OCI-M1 (cell line): ENCODE results near the gene MAP4K5.
A peak's percentile ranks its signal among the peaks of the same experiment; 100 is the strongest.
"Not testable (repeated sequence)": the region's sequence is repeated elsewhere in the genome, so short reads cannot be mapped to it uniquely, and the experiment has no call there.

Source experiments
- DNase-seq: peaks from one replicate; lab custom pipeline; 2025; lab: John Stamatoyannopoulos, UW

Gene MAP4K5

DNA sequence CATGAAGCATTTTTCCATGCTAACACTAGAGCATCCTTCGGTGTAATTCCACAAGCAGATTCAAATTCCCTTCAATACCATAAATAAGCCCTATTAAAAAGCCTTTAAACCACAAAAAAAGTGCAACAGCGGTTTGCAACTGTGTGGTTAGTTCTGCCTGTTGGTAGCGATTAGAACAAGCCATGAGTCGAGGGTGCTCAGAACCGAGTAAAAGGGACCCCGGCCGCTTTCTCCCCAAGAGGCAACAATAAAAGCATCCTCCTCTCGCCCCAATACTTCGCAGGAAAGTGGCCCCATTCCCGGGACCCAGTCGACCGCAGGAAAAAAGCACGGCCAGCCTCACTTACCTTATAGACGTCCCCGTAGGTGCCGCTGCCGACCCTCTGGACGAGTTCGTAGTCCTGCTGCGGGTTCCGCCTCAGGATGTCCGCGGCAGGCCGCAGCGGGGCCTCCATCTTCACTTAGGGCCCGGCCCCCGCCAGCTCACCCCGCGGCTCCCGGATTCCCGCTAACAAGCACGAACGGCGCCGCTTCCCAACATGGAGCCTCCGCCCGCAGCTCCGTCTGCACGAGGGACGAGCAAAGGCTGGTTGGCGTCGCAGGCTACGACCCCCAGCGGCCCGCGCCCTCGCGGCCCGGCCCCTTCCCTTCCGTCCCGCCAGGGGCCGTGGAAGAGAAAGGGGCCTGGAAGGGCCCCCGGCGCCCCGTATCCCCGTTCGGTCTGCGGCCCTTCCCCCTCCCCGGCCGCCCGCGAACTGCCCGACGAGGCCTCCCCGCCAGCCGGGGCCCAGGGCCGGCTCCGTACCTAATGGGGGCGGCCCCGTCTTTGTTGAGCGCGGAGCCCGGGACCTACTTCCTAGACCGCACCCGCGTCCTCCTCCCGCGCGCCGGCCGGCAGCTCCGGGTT, 521 bp downstream of the MAP4K5 start:
- peak; percentile 55 for DNase-seq

DNA sequence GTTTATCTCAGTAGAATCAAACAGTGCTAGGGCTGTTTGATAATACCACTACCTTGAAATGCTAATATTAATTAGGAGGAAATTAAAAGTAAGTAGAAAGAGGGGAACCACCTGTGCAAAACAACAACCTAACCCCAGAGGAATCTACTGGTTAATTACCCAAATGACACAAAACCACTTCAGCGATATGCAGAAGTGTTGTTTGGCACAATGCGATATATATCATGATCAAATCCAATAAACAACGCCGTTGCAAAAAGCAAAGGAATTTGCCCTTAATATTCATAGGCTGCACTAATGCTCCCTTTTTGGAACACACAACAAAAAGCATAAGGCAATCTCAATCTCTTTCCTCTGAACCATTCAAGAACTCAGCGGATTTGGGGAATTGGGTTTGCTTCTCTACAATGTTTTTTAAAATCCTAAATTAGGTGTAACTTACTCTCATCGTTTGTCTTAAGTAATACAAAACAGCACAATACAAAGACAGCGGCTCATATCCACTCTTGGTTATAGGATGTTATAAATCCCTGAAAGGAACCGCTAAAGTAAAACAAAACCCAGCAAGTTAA, 1.5 kb downstream of the MAP4K5 start:
- no peak for DNase-seq

DNA sequence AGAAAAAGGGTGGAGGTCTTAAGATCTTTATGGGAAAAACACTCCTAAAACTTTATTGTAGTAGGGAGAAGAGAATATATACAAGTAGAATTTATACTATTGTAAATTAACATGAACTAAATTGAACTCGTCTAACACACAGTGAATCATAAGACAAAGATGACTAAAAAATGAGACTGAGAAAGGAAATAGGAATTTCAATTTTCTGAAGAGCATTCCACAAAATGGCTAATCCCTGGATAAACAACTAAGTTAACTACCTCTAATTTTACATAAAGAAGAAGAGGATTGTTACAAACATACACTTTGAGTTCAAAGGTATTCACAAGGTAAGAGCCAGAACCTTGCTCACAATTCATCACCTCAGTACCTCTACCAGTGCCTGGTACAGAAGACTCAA, 2.0 kb downstream of the MAP4K5 start:
- DNase-seq = no peak

DNA sequence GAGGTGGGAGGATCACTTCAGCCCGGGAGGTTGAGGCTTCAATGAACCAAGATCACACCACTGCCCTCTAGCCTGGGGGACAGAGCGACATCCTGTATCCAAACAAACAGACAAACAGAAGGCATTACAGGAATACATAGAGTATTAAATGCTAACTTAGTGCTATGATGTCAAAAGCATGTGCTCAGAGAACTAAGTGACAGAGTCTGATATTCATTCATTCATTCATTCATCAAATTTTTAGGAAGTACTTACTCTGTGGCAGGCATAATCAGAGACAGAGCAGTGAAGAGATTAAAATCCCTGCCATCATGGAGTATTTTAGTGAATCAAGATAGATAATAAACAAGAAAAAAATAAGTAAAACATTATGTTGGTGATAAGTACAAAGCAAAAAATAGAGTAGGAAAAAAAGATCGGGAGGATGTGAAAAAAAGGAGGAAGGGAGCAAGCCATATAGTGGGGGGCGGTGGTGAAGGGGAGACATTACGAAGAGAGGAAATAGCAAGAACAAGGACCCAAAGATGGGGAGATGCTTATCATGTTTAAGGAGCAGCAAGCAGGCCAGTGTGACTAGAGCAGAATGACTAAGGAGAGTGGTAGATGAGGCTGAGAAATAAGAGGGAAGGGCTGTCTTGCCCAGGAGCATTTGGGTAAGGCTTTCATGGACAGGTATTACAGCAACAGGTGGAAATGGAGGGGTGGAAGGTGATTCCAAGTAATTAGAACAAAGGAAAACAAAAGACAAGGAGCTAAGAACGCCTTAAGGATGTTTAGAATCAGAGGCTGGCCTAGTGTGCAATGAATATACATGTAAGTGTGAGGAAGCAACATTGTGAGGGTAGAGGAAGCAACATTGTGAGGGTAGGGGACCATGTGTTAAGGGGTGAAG, 2.8 kb downstream of the MAP4K5 start:
- peak; percentile 4 for DNase-seq

DNA sequence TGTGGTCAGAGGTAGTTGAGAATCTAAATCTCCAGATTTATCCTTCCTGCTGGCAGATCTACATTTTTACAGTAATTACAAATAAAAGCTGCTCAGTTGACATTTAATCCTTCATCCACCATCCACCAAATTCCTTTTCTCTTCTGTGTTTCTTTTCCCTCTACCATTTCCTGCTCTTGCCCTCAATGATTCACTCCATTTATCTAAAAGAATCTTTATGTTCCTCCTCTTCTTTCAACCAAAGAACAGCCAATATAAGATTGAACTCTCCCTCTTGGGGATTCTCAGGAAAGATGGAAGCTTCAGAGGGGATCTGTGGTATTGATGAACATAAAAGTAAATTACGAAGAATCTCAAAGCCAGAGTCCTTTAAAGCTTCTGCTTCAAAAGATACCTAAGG, 4.4 kb downstream of the MAP4K5 start:
- DNase-seq = no peak

DNA sequence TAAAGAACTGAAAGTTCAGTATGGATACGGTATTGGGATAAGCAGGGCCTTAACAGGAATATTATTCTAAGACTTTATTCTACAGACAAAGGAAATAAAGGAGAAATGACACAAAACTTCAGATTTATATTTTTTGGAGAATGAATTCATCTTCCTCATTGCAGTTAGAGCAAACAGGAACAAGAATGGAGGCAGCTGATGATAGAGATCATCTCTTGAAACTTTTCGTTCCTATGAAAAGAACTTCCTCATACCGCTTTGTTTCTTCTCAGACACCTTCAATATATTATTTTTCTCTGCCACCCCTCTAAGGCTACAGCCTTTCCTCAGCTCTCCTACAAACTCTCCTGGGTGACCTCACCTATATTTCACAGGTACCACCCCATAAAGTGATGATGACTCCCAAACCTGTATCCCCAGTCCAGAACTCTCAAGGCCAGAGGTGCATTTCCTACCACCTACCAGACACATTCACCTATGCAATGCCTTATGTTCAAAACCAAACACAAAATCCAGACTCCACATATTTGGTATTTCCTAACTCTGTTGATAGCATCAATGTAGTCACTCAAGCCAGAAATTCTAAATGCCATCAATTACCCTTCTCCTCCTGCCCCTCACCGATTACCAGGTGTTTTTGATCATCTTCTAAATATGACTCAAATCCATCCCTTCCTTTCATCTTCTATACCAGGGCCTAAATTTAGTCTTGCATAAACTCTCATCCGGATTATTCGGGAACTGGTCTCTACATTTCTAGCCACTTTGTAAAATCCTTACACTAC, 7.4 kb downstream of the MAP4K5 start:
- peak; percentile 36 for DNase-seq

DNA sequence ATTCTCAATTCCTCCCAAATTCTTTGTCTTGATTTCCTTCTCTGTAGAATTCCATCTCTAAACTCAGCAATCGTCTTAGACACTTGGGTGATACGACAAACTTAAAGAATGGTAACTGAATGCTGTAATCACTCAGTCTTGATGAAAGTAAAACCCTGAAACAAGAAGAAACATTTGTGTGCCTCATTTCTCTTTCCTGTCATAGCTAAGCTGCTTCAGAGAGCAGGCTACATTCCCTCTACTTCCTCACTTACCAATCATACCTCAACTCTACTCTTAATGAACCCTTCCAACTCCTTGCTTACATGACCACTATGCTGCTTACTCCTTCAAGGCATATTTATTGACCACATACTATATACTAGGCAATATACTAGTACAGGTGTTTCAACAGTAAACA, 8.3 kb downstream of the MAP4K5 start:
- no peak for DNase-seq

DNA sequence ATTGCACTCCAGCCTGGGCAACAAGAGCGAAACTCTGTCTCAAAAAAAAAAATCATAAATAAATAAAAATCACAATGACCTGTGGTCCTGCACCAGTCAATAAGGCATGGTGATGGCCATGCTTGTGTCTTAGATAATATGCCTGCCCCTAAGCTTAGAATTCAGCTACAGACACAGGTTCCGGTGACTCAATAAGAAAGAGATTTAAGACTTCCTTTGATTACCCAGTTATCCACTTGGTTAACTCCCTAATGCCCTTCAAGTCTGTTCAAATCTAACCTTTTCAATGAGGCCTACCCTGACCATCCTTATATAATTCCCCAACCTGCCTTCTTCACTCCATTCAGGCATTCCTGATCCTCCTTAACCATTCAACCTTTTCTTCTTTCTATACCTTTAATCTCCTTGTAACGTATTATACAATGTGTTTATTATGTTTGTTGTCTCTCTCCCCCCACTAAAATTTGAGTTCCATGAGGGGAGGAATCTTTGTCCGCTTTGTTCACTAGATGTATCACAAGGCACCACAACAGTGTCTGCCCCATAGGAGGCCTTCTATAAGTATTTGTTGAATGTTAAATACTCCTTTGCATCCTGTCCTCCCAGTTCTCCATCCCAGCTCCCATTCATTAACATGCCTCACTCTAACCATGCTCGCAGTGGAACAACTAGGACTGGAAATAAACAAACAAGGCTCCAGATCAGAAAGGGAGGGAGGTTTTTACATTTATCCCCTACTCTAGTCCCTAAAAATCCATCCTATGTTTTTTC, 8.9 kb downstream of the MAP4K5 start:
- DNase-seq = no peak

DNA sequence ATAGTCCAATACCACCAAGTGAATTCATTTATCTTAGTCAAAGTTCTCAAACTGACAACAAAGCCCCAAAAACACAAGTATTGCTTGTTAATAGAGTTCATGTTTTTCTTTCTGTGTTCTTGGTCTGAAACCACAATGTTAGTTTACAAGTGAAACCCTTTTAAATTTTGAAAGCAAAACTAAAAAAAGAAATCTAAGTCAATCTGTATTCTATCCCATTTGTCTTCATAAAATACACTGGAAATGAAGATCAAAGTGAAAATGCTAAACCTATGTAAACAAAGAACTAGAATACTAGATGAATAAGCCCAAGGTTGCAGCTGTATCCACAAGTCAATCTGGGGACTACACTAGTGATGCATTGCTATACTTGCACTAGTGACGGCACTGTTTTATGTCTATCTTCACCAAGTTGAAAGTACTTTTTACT, 10.4 kb downstream of the MAP4K5 start:
- no peak for DNase-seq

DNA sequence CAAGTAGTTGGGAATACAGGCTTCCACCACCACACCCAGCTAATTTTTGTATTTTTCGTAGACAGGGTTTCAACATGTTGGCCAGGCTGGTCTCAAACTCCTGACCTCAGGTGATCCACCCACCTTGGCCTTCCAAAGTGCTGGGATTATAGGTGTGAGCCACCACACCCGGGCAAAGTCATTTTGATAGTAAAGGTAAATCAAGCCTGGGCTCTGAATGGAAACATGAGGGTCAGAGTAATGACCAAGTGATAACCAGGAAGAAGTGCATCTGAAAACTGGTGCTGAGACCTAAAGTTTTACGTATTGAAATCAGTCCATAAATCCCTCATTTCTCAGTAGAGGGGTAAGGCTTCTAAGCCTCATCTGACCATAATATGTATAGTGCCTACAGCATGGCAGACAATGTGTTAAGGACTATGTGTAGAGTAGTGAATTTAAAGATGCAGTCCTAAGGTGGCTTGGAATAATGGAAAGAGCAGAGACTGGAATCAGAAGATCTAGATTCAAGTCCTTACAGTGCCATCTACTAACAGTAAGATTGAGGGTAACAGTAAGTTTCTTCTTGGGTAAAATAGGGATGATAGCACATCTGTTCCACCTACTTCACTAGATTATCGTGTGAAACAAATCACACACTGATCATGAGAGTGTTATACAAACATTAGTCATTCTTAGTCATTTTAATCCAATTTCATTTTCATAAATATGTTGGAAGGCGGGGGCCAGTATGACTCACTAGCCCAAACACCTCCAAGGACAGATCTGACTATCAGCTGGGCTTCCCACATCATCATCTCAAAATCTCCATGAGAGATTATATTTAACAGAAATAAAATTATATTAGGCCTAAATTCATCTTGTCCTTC, 11.2 kb downstream of the MAP4K5 start:
- no peak for DNase-seq

DNA sequence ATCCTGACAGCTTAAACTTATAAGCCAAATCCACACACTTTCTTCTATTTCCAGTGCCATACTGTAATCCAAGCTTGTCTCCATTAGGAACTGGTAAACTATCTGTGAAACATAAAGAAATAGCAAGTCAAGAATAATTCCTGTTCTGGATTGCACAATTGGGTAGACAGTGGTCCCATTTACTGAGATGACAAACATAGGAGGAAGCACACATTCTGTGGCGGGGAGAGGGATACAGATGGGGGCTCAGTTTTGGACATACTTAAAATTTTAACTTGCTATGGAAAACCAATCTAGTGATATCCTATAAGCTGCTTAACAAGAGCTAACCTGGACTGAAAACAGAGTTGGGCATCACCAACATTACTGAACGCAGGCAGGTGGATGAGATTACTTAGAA, 16.3 kb downstream of the MAP4K5 start:
- DNase-seq = no peak

DNA sequence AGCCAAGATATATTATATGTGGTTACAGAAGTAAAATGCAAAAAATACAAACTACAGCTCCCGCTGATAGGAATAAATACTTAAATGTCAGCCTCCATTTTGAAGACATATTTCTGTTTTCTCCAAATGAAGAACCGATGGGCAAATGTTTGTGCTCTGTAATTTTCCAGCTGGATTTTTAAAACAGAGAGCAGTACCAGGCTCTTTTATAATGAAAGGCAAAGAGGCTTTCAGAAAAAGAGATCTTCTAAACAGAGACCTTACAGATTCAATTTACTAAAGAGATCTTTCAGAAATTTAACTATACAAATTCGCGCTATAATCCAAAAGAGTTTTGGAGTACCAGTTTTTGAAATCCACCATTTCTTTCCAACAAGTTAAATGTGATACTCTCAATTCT, 19.9 kb downstream of the MAP4K5 start:
- DNase-seq = no peak

DNA sequence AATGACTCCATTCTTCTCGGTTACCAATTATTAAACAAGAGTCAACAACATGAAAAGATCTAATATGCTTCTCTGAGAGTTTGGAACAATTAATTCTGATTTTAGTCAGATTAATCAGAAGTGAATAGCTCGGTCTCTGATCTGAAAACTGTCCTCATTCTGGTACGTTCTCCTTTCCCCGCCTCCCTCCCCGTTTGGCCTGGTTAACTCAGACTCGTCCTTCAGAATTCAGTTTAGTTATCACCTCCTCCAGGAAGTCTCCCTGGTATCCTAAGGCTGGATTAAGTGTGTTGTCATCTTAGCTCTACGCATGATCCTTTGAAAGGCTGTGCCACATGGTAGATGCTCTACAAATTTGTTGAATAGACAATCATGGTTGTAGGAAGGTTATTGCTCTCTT, 22.2 kb downstream of the MAP4K5 start:
- no peak for DNase-seq

DNA sequence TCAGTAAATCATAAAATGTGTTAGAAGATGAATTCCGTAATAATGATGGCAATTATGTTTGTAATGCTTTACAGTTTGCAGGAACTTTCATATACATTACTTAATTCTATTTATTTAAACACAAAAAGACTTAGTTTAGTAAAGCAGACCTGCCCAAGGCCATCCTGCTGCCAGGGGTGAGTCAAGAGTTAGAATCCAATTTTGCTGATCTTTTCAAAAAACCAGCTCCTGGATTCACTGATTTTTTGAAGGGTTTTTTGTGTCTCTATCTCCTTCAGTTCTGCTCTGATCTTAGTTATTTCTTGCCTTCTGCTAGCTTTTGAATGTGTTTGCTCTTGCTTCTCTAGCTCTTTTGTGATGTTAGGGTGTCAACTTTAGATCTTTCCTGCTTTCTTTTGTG, 25.3 kb downstream of the MAP4K5 start:
- not testable (repeated sequence) for DNase-seq

DNA sequence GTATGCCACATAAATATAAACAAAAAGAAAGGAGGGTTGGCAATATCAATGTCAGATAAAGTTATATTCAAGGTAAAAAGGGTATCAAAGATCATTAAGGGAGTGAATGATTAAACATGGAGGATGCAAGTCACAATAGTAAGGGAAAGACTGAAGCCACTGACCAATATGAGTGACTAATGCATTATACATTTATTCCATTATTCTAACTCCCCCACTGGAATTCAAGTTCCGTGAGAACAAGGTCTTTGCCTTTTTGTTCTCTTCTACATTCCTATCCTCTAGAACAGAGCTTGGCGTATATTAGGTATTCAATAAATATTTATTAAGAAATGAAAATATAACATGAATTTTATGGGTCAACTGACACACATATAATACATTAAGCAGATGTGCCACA, 30.7 kb downstream of the MAP4K5 start:
- DNase-seq = no peak

DNA sequence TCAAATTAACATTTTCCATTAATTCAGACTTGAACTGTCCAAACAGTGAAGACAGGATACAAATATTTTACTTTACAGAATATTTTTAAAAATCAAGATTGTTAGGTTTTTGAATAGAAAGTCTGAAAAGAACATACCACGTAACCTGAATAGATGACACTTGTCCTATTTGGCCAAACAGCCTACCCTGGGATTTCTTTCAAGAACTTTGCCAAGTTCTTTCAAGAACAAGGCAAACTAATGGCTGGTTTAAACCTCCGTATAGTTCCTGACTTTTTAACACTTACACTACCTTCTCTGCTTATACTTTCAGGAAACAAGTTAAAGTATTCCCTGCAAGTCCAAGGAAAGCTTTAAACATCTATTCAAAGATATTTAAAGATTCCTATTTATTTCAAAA, 35.0 kb downstream of the MAP4K5 start:
- DNase-seq = no peak

DNA sequence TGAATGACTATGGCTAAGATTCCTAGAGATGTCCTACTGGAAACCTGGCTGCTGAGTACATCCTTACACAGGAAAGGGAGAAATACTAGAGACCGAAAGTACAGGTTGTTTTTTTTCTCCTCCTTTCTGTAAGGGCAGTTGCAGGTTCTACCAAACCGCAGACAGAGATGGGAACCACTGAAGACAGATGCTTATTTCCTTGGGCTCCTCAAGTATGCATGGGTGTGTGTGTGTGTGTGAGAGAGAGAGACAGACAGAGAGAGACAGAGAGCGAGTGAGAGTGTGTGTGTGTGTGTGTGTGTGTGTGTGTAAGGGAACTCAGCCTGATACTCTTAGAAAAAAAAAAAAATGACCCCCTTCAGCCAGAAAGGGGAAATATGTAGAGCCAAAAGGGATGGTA, 42.5 kb downstream of the MAP4K5 start:
- DNase-seq = no peak

DNA sequence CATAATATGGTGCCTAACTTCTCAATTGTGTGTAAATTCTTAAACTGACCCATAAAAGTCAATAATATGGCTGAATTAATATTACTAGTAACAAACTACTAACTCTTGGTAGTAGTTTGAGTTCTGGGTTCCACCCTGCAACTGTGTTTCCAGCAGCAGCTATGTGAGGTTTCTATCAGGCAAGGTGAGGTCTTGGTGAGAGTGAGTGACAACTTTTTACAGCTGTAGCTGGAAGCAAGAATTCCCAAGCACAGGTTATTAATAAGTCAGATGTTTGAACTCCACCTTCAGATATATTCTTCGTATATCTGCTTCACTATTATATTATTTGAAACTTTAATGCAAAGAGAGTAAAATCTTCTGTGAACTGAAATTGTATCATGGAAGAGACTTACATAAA, 43.8 kb downstream of the MAP4K5 start:
- DNase-seq = no peak

DNA sequence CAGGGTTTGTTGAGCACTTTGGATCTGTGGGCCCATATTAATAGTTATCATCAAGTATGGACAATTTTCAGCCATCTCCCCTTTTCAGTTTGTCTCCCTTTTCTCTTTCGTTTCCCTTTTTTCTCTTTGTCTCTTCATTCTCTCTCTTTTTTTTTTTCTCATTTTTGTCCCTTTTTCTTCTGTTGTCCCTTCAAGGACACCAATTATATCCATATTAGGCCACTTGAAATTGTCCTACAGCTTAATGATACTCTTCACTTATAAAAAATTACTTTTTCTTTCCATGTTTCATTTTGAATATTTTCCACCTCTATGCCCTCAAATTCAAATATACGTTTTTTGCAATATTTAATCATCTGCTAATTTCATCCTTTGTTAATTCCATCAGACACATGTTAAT, 53.3 kb downstream of the MAP4K5 start:
- DNase-seq = no peak

DNA sequence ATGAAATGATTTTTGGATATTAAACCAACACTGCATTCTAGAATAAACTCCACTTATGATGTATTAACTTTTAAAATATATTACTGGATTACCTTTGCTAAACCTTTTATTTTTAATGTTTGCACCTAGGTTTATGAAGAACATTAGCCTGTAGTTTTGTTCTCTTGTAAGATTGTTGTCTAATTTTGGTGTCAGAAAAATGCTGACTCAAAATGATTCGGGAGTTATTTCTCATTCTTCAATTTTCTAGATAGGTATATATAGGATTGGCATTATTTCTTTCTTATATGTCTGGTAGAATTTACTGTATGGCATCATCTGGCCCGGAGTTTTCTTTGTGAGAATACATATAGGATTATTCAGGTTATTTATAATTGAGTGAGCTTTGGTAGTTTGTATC, 54.6 kb downstream of the MAP4K5 start:
- DNase-seq = no peak
